Stimulated activated CD4-positive, alpha-beta T cell treated with anti-CD3 and anti-CD28 coated beads, TNF-alpha, amount 100 ng/mL, for 4 hours (primary cell): ENCODE results near the gene SLC44A1.

Experiments used
- DNase-seq, 3 experiments: peaks; one replicate each; pipeline ENCODE4 v3.0.0-alpha.2; 2020; ENCODE audit warnings: low read depth in 3 of 3

Gene SLC44A1

DNA sequence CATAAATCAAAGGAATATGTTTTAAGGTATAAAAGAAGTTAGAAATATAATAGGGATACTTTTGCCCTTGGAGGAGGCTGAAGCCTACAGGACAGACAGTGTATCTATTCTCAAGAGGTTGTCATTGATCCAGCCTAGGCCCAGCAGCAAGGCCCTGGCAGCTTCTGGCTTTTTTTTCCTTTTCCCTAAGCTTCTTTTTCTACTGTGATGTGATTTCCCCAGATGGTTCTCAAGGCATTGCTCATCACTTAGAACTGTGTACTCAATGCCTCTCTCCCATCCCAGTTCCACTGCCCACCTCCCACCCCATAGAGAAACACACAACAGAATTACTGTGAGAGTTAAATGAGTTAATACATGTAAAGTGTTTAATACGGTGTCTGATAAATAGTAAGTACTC lies 88.6 kb downstream of the SLC44A1 start:
- no peak for DNase-seq

DNA sequence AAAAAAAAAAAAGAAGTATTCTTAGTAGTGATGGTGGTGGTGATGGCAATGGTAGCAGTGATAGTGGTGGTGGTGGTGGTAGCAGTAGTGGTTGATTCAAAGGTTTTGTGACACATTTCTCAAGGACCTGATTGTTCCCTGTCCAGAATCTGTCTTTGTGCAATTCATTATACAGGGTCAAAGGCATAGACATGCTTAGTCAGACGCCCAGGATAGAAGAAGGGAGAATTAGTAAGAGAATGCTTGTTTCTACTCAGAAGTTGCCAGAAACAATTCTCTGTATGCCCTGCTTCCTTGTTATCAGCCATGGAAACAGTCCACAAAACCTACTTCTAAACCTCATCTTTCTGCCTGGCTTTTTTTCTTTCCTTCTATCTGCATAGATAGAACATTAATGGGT lies 89.4 kb downstream of the SLC44A1 start:
- DNase-seq, result no peak

GRCh38 chr9:105338308-105338707 lies 93.9 kb downstream of the SLC44A1 start:
- no peak for DNase-seq

DNA sequence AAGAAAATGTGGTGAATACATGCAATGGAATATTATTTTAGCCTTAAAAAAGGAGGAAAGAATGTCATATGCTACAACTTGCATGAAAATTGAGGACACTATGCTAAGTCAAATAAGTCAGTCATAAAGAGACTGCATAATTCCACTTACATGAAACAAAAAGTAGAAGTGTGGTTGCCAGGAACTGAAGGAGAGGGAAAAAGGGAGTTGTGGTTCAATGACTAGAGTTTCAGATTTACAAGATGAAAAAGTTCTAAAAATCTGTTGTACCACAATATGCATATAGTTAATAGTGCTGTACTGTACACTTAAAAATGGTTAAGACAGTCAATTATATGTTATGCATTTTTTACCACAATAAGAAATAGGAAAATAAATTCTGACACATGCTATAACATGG lies 95.4 kb downstream of the SLC44A1 start:
- DNase-seq, result no peak

DNA sequence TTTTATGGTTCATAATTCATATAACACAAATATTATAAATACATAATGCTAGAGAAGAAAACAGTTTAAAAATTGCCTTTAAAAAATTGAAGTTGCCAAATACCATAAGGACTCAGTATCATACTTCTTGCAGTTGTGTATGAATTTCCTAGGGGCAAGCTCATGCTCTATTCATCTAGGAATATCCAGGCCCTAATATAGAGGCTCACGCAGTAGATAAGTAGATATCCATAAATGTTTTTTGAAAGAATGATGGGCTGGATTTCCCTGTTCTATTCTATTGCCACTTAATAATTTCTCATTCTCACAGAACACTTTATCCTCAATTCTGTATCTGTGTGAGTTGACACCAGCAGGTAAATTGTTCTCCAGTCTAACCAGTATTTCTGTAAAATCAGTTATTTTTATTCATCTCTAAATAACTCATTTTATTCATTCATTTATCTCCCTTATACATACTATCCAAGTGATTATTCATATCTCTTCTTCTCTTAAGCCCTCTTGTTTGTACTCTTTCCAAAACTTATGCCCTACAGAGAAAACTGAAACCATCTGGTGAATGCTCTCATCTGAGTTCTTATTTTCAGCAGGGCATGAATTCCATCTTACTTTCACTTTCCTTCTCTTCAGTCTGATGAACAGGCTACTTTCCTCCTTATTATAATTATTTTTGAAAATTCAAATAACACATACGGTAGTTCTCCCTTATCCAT lies 97.1 kb downstream of the SLC44A1 start:
- DNase-seq, result no peak

DNA sequence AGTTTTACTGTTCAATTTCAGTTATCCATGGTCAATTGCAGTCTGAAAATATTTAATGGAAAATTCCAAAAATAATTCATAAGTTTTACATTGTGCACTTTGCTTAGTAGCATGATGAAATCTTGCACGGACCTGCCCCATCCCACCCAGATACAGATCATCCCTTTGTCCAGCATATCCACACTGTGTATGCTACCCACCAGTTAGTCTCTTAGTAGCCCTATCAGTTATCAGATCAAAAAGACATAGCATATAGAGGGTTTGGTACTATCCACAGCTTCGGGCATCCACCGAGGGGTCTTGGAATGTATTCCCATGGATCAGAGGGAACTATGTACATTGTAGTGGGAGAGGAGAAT lies 97.7 kb downstream of the SLC44A1 start:
- no peak for DNase-seq

- DNase-seq, result no peak
Observed at GRCh38 chr9:105344283-105344682, 99.8 kb downstream of the SLC44A1 start.

DNA sequence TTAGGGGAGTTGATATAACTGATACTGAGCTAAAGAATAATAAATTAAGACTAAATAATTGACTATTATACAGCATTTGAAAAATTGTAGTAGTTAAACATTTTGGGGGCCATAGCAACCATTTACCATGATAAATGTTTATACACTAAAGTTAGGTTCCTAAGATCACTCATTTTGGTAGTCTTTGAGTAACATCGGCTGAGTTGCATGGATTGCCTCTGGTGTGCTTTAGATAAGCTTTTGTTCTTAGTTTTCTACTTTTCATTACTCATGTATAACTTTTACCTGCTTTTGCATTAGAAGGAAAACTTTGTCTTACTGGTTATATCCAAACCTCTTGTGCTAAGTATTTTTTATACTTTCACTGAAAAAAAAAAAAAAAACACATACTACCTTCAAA lies 101.2 kb downstream of the SLC44A1 start:
- no peak for DNase-seq

- DNase-seq, result no peak
Observed at GRCh38 chr9:105346273-105346672, 101.8 kb downstream of the SLC44A1 start.

DNA sequence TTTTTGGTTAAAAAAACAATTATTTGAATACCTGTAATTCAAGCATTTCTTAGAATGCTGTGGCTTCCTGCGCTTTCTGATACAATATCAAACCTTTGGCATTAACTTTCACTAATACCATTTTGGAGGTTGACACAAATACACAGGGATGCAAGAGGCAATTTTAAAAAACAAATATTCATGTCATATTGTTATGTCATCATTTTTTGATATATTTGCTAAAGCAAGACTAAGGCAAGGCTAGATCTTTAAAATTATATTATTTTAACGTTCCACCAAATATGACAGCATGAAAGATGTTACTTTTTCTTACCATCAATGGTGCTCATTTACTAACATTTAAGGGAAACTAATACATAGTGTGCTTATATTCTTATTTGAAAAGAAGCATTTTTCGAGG lies 110.0 kb downstream of the SLC44A1 start:
- DNase-seq, result no peak

GRCh38 chr9:105355781-105356180 lies 111.3 kb downstream of the SLC44A1 start:
- no peak for DNase-seq

DNA sequence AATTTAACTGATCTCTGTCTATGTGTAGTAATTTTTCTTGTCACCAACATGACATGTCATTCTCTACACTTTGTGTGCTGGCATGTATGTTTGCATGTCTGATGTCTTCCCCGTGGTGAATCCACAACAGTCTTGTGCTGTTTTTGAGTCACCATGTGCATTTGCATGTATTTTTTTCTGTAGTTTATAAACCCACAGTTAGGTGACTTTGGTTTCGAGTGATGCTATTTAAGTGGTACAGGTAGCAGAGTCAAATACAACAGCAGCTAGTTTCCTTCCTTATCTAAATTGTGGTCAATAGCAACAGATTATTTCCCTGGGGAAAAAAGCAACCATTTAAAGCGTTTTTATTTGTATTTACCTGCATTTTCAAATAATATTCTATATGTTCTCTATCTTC lies 113.5 kb downstream of the SLC44A1 start:
- no peak for DNase-seq

DNA sequence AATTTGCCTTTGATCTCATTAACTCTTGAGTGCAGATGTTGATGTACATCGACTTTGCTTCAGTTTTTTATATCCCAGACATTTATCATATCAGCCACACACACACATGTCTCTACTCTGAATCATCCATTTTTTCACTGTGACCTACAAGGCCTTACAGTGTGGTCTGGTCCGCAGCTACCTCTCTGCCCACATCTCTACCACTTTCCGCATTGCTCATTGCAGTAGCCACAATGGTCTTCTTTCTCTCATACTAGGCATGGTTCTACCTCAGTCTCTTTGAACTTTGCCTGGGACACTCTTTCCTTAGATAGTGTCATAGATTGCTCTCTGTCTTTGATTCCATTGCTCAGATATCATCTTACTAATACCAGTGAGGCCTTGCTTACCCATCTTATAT lies 115.4 kb downstream of the SLC44A1 start:
- DNase-seq, result no peak

GRCh38 chr9:105360344-105360743 lies 115.9 kb downstream of the SLC44A1 start:
- DNase-seq, result no peak

GRCh38 chr9:105361873-105362272 lies 117.4 kb downstream of the SLC44A1 start:
- DNase-seq, result no peak

DNA sequence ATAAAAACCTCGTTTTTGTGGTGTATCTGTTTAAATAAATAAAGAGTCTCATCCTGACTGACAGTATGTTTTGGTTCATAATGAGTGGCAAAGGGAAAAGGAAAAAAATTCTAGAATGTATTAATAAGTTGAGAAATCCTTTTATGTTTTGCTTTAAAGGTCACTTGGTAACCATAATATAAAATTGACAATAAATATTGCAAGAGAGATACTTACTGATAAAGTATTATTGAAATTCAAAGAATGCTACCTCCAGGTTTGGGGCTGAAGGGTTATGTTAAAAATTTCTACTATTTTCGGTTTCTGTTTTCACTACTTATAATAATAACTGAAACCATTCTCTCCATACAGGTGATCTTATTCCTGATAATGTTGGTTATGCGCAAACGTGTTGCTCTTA lies 118.0 kb downstream of the SLC44A1 start:
- DNase-seq, result no peak

- DNase-seq, result no peak
Observed at GRCh38 chr9:105363837-105364236, 119.4 kb downstream of the SLC44A1 start.

GRCh38 chr9:105369911-105370310 lies 125.5 kb downstream of the SLC44A1 start:
- DNase-seq, result no peak

GRCh38 chr9:105373723-105374122 lies 129.3 kb downstream of the SLC44A1 start:
- DNase-seq, result no peak

- DNase-seq, result no peak
Observed at GRCh38 chr9:105375323-105375722, 130.9 kb downstream of the SLC44A1 start.

- DNase-seq, result no peak
Observed at GRCh38 chr9:105376893-105377292, 132.4 kb downstream of the SLC44A1 start.

- DNase-seq, result no peak
Observed at GRCh38 chr9:105385381-105385985, 141.0 kb downstream of the SLC44A1 start.

GRCh38 chr9:105389796-105390195 lies 145.3 kb downstream of the SLC44A1 start:
- no peak for DNase-seq

- DNase-seq, result no peak
Observed at GRCh38 chr9:105390871-105391270, 146.4 kb downstream of the SLC44A1 start.
